ENCODE measurements around the gene C1S. TPM values are rescaled to one million over a fixed set of nuclear protein-coding genes. Genes with fewer than 3 reads are reported as not detected.
A peak's percentile ranks its signal among the peaks of the same experiment; 100 is the strongest.

Gene C1S
- total RNA-seq, 1 donor from 2014 or later: 18.2 TPM

- TF ChIP-seq CTCF (IDR thresholded peaks at IDR 0.05): no peak
- H3K27me3 Mint-ChIP-seq (ENCODE audit: unreplicated experiment): peaks cover 36% of the 10 kb centered on the region
- no peaks in the 10 kb centered on the region for H3K9me3 Mint-ChIP-seq (ENCODE audit: unreplicated experiment)
- H3K27ac Mint-ChIP-seq (ENCODE audit: unreplicated experiment): no peak overlapping the region
- no peaks in the 10 kb centered on the region for H3K36me3 Mint-ChIP-seq (ENCODE audit: unreplicated experiment)
- no peak overlapping the region for H3K4me3 Mint-ChIP-seq (ENCODE audit: unreplicated experiment)
- H3K4me1 Mint-ChIP-seq (ENCODE audit: unreplicated experiment): peaks cover 19% of the 10 kb centered on the region
- no peak for DNase-seq (ENCODE audit: extremely low spot score, unreplicated experiment)
These were observed 2.2 kb upstream of the C1S start for GRCh38 chr12:7058163-7058845.

GRCh38 chr12:7058850-7059395 is 1.6 kb upstream of the C1S start:
- no peak overlapping the region for H3K4me3 Mint-ChIP-seq (ENCODE audit: unreplicated experiment)
- H3K27ac Mint-ChIP-seq (ENCODE audit: unreplicated experiment): no peak overlapping the region
- no peaks in the 10 kb centered on the region for H3K36me3 Mint-ChIP-seq (ENCODE audit: unreplicated experiment)
- no peak for TF ChIP-seq CTCF (IDR thresholded peaks at IDR 0.05)
- peaks cover 19% of the 10 kb centered on the region for H3K4me1 Mint-ChIP-seq (ENCODE audit: unreplicated experiment)
- no peaks in the 10 kb centered on the region for H3K9me3 Mint-ChIP-seq (ENCODE audit: unreplicated experiment)
- H3K27me3 Mint-ChIP-seq (ENCODE audit: unreplicated experiment): peaks cover 32% of the 10 kb centered on the region
- no peak for DNase-seq (ENCODE audit: extremely low spot score, unreplicated experiment)

- no peaks in the 10 kb centered on the region for H3K36me3 Mint-ChIP-seq (ENCODE audit: unreplicated experiment)
- peaks cover 19% of the 10 kb centered on the region for H3K4me1 Mint-ChIP-seq (ENCODE audit: unreplicated experiment)
- H3K27ac Mint-ChIP-seq (ENCODE audit: unreplicated experiment): peak overlapping the region; percentile 88
- no peaks in the 10 kb centered on the region for H3K9me3 Mint-ChIP-seq (ENCODE audit: unreplicated experiment)
- H3K4me3 Mint-ChIP-seq (ENCODE audit: unreplicated experiment): no peak overlapping the region
- peaks cover 26% of the 10 kb centered on the region for H3K27me3 Mint-ChIP-seq (ENCODE audit: unreplicated experiment)
- DNase-seq (ENCODE audit: extremely low spot score, unreplicated experiment): no peak
- TF ChIP-seq CTCF (IDR thresholded peaks at IDR 0.05): no peak
These were observed 738 bp upstream of the C1S start for GRCh38 chr12:7059780-7060179.

- peaks cover 19% of the 10 kb centered on the region for H3K4me1 Mint-ChIP-seq (ENCODE audit: unreplicated experiment)
- H3K27ac Mint-ChIP-seq (ENCODE audit: unreplicated experiment): no peak overlapping the region
- DNase-seq (ENCODE audit: extremely low spot score, unreplicated experiment): no peak
- H3K27me3 Mint-ChIP-seq (ENCODE audit: unreplicated experiment): peaks cover 18% of the 10 kb centered on the region
- no peaks in the 10 kb centered on the region for H3K36me3 Mint-ChIP-seq (ENCODE audit: unreplicated experiment)
- no peaks in the 10 kb centered on the region for H3K9me3 Mint-ChIP-seq (ENCODE audit: unreplicated experiment)
- TF ChIP-seq CTCF (IDR thresholded peaks at IDR 0.05): no peak
- no peak overlapping the region for H3K4me3 Mint-ChIP-seq (ENCODE audit: unreplicated experiment)
These were observed 620 bp downstream of the C1S start for GRCh38 chr12:7061138-7061537.

- peaks cover 17% of the 10 kb centered on the region for H3K27me3 Mint-ChIP-seq (ENCODE audit: unreplicated experiment)
These were observed 1.1 kb downstream of the C1S start for GRCh38 chr12:7061596-7061995.

More at GRCh38 chr12:7061596-7061995, 1.1 kb downstream of the C1S start:
- Mint-ChIP-seq H3K4me1 (ENCODE audit: unreplicated experiment) (peaks cover 19% of the 10 kb centered on the region), H3K9me3 (ENCODE audit: unreplicated experiment) (no peaks in the 10 kb centered on the region), H3K27ac (ENCODE audit: unreplicated experiment) (no peak overlapping the region), H3K36me3 (ENCODE audit: unreplicated experiment) (no peaks in the 10 kb centered on the region), H3K4me3 (ENCODE audit: unreplicated experiment) (no peak overlapping the region)
- no peak for DNase-seq (ENCODE audit: extremely low spot score, unreplicated experiment)
- TF ChIP-seq CTCF (IDR thresholded peaks at IDR 0.05): no peak
